BJ (cell line): ENCODE data around the gene PDGFC. TPM values are rescaled to one million over a fixed set of nuclear protein-coding genes. Genes with fewer than 3 reads are reported as not detected.

Experiments
- CTCF ChIA-PET: fragments of 350-600 bp; formaldehyde crosslinking; extraction: SDS; loops from one replicate; lab custom pipeline; 2021; ENCODE audit warnings: antibody characterized with exemption, inconsistent platforms; lab: Yijun Ruan, JAX
- POLR2A ChIA-PET: fragments of 300-600 bp; sonication (Branson Sonifier 250); formaldehyde crosslinking; extraction: SDS; loops from one replicate; lab custom pipeline; 2021; ENCODE audit warnings: antibody characterized with exemption; lab: Charles Lee
- DNase-seq: peaks from one replicate; pipeline ENCODE4 v3.0.0-alpha.2; 2011; ENCODE audit warnings: low read depth
- H3K27me3 ChIP-seq: 2 replicates; pipeline ENCODE4 v1.6.0; 2011; ENCODE audit warnings: low read length; ENCODE audit not compliant: control insufficient read depth, insufficient read depth
- H3K36me3 ChIP-seq: 2 replicates; pipeline ENCODE4 v1.5.1; 2011; ENCODE audit warnings: low read length; ENCODE audit not compliant: control insufficient read depth, insufficient read depth
- H3K4me3 ChIP-seq: 2 replicates; pipeline ENCODE4 v1.5.1; 2011; ENCODE audit warnings: low read depth, mild to moderate bottlenecking, control low read depth, low read length
- CTCF ChIP-seq: IDR thresholded peaks from 2 replicates; pipeline ENCODE4 v1.5.1; 2011; ENCODE audit warnings: low read depth, mild to moderate bottlenecking, control low read depth, inconsistent platforms, low read length, moderate library complexity; ENCODE audit not compliant: insufficient read depth
- polyA plus RNA-seq: library from polyadenylated mRNA; depleted of rRNA; stranded (reverse); fragments of >200 nt; gene quantifications from 2 replicates; pipeline ENCODE4 v1.2.3, GENCODE V29; 2011

Gene PDGFC
- polyA plus RNA-seq, 1 experiment: 22.4 TPM

GRCh38 chr4:157005193-157005592, 33.6 kb upstream of the PDGFC start:
- POLR2A ChIA-PET: no interaction called here
- CTCF ChIA-PET: no interaction called here

GRCh38 chr4:157004279-157005161, 32.9 kb upstream of the PDGFC start:
- TF ChIP-seq CTCF: no peak
- DNase-seq: no peak
- CTCF ChIA-PET: no interaction called here
- Histone ChIP-seq H3K36me3 (no peaks in the 10 kb centered on the region), H3K4me3 (no peak overlapping the region), H3K27me3 (no peaks in the 10 kb centered on the region)
- POLR2A ChIA-PET: no interaction called here

More at GRCh38 chr4:157005193-157005592, 33.6 kb upstream of the PDGFC start:
- TF ChIP-seq CTCF: no peak
- Histone ChIP-seq H3K4me3 (no peak overlapping the region), H3K27me3 (no peaks in the 10 kb centered on the region), H3K36me3 (no peaks in the 10 kb centered on the region)
- no peak for DNase-seq

GRCh38 chr4:156999175-156999517, 27.5 kb upstream of the PDGFC start:
- TF ChIP-seq CTCF: no peak
- Histone ChIP-seq H3K36me3 (no peaks in the 10 kb centered on the region), H3K4me3 (no peak overlapping the region), H3K27me3 (no peaks in the 10 kb centered on the region)
- DNase-seq: peak; percentile 87
- CTCF ChIA-PET: interaction anchor here (0.8 to 2.6 kb wide), 2 partner anchors 17 to 46 kb away, joined by 3 to 11 read pairs; no protein-coding TSS in a partner anchor
- POLR2A ChIA-PET: no interaction called here

- ChIA-PET POLR2A (no interaction called here), CTCF (interaction anchor here (0.8 to 2.6 kb wide), 2 partner anchors 17 to 47 kb away, joined by 3 to 11 read pairs; no protein-coding TSS in a partner anchor)
- TF ChIP-seq CTCF: no peak
- Histone ChIP-seq H3K27me3 (no peaks in the 10 kb centered on the region), H3K36me3 (no peaks in the 10 kb centered on the region), H3K4me3 (no peak overlapping the region)
- no peak for DNase-seq
Measured at GRCh38 chr4:156998500-156999174, 27.0 kb upstream of the PDGFC start.

GRCh38 chr4:156992943-156993342, 21.3 kb upstream of the PDGFC start:
- no peaks in the 10 kb centered on the region for H3K36me3 ChIP-seq
- H3K27me3 ChIP-seq: no peaks in the 10 kb centered on the region
- ChIA-PET CTCF (interaction anchor here (0.6 to 1.8 kb wide), 4 partner anchors 9 to 91 kb away, joined by 3 to 8 read pairs (median 3); no protein-coding TSS in a partner anchor), POLR2A (no interaction called here)
- DNase-seq: no peak
- no peak for TF ChIP-seq CTCF
- no peak overlapping the region for H3K4me3 ChIP-seq
